HG03097 (cell line): ENCODE data around the gene LKAAEAR1.
A peak's percentile ranks its signal among the peaks of the same experiment; 100 is the strongest.

Experiments used
- ATAC-seq: cut with Tn5 transposase; IDR thresholded peaks from one replicate; pipeline ENCODE4 v1.9.1; 2021; ENCODE audit not compliant: unreplicated experiment, low FRiP score

Gene LKAAEAR1

DNA sequence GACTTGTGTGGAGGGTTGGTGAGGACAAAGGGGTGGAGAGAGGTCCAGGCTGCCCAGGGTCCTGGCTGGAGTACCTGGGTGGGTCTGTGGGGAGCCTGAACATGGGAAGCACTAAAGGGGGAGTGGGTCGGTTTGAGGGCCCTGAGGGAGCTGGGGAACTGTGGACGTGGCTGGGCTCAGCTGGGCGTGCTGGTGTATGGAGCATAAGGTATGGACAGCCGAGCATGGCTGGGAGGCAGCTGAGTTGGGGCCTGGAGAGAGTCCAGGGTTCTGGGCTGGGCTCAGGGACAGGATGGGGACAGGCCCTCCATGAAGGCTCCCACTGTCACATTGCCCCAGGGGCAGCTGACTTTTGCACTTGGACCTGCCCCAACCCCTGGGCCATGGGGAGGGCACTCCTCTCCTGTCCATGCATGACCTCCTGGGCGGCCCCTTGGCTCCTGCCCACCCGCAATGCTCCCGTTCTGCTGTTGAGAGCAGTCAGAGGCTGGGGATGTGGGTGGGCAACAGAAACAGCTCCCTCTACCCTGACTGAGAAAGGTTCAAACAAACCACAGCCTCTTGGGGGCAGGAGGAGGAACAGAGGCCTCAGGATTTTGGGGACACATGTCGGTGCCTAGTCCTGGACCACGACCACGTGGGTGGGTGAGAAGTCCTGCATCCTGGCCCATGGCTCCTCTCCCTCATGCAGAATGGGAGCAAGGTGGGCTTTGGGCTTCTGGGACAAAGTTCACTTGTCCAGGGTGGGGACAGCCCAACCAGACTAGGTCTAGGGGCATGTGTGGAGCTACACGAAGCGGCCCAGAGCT is 43.8 kb downstream of the LKAAEAR1 start:
- ATAC-seq = no peak

DNA sequence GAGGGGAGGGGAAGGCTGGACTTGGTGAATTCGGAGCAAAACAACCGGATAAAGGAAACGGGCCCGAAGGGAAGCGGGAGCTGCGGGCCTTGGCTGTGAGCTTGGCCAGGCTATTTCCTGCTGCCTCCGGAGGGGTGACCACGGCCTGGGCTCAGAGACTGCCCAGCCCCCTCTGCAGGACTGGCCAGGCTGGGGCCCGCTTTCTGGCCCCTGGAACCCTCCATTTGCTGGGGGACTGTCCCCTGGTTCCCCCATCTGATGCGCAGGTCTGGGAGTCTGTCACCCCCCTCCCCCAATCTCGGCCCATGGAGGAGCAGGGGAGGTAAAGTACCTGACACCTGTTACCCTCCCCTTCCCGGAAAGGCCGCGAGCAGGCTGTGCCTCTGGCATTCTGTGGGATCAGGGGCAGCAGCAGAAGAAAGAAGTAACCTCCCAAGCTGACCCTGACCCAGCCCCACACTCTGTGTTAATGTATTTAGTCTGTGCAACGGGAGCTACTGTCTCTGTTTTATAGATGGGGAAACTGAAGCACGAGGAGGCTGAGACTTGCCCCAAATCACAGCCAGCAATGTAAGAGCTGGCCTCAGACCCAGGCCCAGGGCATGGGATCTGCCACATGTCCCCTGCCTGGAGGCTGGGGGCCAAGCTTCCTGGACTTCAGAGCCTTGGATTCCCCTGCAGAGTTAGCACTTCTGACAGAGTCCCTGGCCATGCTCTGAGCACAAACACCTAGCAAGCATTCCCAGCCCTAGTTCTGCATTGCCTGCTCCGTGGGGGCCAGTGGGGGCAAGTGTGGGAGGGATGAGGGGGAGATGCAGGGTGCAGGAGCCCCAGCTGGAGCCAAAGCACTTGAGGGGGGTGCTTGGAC is 44.7 kb downstream of the LKAAEAR1 start:
- no peak for ATAC-seq

DNA sequence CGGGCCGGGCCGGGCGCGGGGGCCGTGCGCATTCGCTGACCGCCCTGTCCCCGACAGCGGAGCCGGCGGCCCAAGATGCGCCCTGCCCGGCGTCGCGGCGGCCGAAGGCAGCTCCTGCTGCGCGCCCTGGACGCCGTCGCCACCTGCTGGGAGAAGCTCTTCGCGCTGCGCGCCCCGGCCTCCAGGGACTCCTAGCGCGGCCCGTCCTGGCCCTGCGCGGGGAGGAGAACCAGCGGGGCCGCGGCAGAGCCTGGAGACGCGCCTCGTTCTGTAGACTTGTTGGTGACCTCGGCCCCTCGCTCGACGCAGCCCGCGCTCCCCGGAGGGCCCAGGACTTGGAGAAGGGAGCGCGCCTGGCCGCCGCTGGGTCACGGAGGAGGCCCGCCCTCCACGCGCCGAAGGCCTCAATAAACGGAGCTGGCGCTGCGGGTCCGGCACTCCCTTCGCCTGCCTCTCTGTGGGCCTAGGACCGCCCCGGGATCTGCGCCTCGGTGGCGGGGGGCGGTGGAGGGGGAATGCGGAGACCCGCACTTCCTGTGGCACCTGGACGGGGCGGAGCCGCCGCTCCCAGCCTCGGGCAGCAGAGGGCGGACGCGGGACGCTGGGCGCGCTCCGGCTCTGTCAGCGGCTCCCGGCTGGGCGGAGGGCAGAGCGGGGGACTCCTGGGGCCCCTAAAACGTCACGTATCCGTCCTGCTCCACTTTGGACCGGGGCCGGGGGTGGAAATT is 45.5 kb downstream of the LKAAEAR1 start:
- ATAC-seq = peak; percentile 38

DNA sequence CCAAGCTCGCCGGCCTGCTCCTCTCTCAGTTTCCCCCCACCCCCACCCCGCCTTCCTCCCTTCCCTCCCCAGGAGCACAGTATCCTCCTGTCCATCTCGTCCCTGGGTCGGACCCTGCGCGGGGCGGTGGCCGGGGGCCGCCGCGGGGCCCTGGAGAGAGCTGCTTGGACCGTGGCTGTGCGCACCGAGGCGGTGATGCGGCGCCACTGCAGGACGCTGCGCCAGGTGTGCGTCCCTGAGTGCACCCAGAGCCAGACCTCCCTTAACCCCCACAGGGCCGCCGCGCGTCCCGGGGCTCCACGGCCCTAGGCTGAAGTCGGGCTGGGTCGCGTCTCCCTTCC is 46.0 kb downstream of the LKAAEAR1 start:
- peak; percentile 29 for ATAC-seq

DNA sequence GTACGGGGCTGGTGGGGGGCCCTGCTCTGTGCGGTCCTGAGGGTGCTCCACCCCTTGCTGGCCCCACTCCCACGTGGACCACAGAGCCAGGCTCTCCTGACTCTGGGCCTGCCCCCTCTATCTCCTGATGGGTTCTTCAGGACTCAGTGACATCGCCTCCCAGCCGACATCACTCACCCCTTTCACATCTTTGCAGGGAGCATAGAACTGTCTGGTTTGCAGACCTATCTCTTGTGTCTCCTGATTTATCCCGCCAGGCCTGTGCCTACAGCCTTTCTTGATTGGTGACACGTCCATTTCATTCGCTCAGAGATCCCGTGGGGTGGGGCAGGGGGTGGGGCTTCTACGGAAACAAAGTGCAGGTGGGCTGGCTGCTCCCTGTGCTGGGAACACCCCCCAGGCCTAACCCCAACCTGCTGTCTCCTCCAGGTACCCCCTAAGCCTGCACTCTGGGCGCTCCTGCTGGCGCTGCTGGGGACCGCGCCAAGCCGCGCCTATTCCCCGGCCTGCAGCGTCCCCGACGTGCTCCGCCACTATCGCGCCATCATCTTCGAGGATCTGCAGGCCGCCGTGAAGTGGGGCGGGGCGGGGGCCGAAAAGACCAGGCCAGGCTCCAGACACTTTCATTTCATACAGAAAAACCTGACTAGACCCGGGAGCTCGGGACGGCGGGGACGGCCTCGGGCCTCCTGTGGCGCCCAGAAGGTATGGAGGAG is 46.5 kb downstream of the LKAAEAR1 start:
- no peak for ATAC-seq

DNA sequence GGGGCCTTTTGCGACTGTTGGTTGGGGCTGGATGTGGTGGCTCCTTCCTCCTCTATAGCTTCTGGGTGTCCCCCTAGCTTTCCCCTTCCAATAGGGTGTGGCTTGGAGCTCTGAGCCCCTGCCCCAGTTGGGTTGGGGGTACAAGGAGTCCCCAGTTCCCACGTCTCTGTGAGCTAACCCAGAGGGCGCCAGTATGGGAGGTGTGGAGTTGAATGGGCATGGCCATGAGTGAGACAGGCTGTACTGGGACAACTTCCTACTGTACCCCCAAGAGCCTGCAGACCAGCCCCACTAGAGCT is 47.0 kb downstream of the LKAAEAR1 start:
- no peak for ATAC-seq

DNA sequence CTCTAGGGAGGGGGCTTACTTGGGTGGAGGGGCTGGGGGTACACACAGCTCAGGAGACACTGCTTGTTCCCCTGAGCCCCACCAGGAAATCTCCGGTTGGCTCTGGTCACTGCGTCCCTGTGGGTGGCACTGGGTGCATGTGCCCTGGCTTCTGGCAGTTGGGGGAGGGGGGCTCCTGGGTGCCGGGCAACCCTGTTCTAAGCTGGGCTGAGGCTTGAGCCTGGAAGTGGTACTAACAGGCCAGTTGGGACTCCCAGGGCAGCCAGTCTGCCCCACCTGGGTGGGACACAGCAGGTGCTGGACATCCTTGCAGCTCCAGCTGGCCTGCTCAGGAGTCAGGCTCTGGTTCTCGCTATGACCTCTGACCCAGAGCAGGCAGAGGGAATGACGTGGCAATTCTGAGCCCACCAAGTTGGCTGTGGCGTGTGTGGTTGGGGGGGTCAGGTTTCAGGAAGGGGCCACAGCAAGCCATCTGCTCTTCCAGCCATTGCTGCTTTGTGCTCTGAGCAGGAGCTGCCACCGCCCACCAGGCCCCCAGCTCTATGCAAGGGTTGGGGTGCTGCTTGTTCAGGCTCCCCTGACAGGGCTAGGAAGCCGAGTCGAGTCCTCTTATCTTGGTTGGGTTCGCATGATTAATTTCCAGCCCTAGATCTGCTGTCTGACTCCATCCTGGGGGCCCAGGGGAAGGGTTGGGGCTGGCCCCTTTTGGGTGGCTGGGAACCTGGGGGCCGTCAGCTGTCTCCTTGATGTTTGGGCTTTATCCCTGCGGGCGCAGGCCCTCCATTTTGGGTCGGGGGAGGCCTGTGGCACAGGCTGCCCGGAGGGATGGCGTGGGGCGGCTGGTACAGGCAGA is 47.6 kb downstream of the LKAAEAR1 start:
- ATAC-seq = no peak

DNA sequence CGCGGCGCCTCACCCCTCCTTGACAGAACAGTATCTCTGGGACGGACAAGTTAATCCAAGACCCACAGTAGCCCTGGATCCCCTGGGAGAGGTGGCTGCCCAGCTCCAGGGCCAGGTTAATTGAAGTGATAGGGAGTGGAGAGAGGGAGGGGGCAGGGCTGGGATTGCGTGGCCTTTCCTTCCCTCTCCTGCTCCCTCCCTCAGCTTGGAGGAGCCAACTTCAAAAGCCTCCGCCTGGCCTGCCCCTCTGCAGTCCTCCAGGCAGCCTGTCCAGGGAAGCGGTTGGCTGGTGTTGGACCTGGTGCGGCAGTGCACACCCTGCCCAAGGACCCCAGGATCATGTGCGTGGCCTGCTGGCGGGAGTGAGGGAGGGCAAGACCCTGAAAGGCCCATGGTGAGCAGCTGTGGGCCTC is 48.3 kb downstream of the LKAAEAR1 start, which contains the start of gene C20orf204:
Gene C20orf204 (plus strand): TSS at position 250 of the 413 bp plus-strand sequence. CDS start 142 bp downstream, at position 392.
- ATAC-seq = no peak

DNA sequence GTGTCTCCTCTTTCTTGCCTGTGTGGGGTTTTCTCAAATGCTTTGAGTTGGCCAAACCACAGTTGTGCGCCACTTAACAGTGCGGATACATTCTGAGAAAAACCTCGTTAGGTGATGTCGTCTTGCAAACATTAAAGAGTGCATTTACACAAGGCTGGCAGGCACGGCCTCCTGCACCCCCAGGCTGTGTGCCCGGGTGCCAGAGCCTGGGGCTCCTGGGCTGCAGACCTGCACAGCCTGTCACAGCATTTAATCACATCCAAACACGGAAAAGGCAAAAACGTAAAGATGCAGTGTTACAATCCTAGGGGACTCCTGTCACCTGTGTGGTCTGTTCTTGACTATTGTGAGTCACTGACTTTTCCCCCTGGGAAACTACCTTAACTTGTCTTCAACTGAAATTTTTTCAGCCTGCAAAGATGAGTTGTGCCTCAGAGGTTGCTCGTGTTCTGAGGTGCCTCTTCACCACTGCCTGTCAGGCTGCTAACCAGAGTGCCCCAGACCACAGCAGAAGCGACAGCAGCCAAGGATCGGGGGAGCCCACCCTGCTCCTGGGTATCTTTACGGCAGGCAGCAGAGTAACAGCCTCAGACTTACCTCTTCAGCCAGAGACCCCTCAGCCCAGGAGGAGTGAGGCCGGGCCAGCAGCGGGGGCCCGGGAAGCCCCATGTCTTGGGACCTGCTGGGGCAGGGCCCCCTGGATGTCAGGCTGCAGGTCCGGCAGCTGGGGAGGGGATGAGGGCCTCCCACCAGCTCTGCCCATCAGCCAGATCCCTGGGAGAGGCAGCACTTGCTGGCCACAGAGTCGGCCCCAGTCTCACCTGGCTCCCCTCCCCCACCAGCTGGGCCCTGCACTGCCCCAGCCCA is 48.9 kb downstream of the LKAAEAR1 start:
- ATAC-seq = no peak

DNA sequence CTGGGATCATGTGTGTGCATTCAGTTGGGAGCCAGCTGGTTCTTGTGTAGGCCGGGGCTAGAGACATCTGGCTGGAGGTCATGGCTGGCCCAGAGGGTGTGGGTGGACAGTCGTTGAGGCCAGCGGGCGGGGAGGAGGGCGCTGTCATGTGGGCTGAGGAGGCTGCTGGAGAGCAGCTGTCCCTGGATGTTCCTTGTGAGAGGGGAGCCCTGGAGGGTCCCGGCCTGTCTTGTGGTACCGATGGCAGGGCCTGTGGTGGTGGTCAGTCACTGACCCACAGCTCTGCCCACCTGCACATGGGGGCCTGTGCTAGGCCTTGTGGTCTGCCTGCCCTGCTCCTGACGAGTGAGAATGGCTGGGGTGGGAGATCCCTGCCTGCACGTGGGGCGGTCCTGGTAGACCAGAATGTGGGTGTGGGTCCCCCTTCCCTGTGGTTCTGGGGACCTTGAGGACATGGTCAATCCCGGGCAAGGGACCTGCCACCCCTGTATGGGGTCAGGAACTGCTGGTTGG is 50.2 kb downstream of the LKAAEAR1 start:
- ATAC-seq = no peak
